SU-DHL-6 (cell line): Measurements from ENCODE around the gene SLC1A3.

Experiments
- H2AFZ ChIP-seq: fragments of 200-600 bp; sonication (generic); 2 replicates; pipeline ENCODE4 v1.6.1; 2014; ENCODE audit warnings: low read depth, mild to moderate bottlenecking, moderate library complexity, mixed read lengths, antibody characterized with exemption, low read length; ENCODE audit not compliant: severe bottlenecking
- H3F3A ChIP-seq: fragments of 200-600 bp; shearing (Covaris generic); 2 replicates; pipeline ENCODE4 v1.6.0; 2016; ENCODE audit warnings: antibody characterized with exemption, mild to moderate bottlenecking; ENCODE audit not compliant: insufficient read depth
- H3K27ac ChIP-seq: fragments of 200-600 bp; sonication (generic); 2 replicates; pipeline ENCODE4 v1.5.1; 2016; ENCODE audit warnings: low read depth, mild to moderate bottlenecking, low read length, moderate library complexity, mixed read lengths
- H3K27me3 ChIP-seq: fragments of 200-600 bp; sonication (generic), shearing (Covaris generic); 2 replicates; pipeline ENCODE4 v1.6.0; 2014; ENCODE audit warnings: mild to moderate bottlenecking, low read length
- H3K36me3 ChIP-seq: fragments of 200-600 bp; sonication (generic); 2 replicates; pipeline ENCODE4 v1.6.1; 2014; ENCODE audit warnings: mild to moderate bottlenecking, low read length, mixed read lengths
- H3K4me2 ChIP-seq: fragments of 300-600, 200-600 bp; shearing (Covaris generic), sonication (generic); 2 replicates; pipeline ENCODE4 v1.6.0; 2014; ENCODE audit warnings: low read length, low read depth, mild to moderate bottlenecking; ENCODE audit not compliant: poor library complexity, severe bottlenecking
- H3K4me3 ChIP-seq: fragments of 200-600 bp; sonication (generic); 2 replicates; pipeline ENCODE4 v1.5.1; 2014; ENCODE audit warnings: antibody characterized with exemption, low read length, mild to moderate bottlenecking, mixed read lengths; ENCODE audit not compliant: insufficient read depth, poor library complexity, severe bottlenecking
- H3K79me2 ChIP-seq: fragments of 200-600 bp; sonication (generic); 2 replicates; pipeline ENCODE4 v1.6.1; 2014; ENCODE audit warnings: mild to moderate bottlenecking, low read length, moderate library complexity; ENCODE audit not compliant: insufficient read depth
- H3K9ac ChIP-seq: fragments of 200-600 bp; sonication (generic); 2 replicates; pipeline ENCODE4 v1.7.0; 2014; ENCODE audit warnings: mild to moderate bottlenecking, low read length
- H3K9me2 ChIP-seq: fragments of 200-600 bp; sonication (generic); replicated peaks from 2 replicates; pipeline ENCODE4 v1.6.1; 2014; ENCODE audit warnings: low read length; ENCODE audit not compliant: insufficient read depth
- H3K9me3 ChIP-seq: fragments of 200-600 bp; sonication (generic); 2 replicates; pipeline ENCODE4 v1.6.1; 2014; ENCODE audit warnings: low read length, mixed read lengths; ENCODE audit not compliant: insufficient read depth
- H4K20me1 ChIP-seq: fragments of 200-600 bp; sonication (generic); 2 replicates; pipeline ENCODE4 v1.6.1; 2014; ENCODE audit warnings: low read depth, mild to moderate bottlenecking, antibody characterized with exemption, low read length, moderate library complexity, mixed read lengths
- CTCF ChIP-seq: fragments of 200-600 bp; sonication (generic); IDR thresholded peaks from one replicate; pipeline ENCODE4 v1.5.1; 2017; ENCODE audit warnings: antibody characterized with exemption, mild to moderate bottlenecking, low read length, moderate library complexity; ENCODE audit not compliant: insufficient read depth, poor library complexity, severe bottlenecking
- EZH2phosphoT487 ChIP-seq: fragments of 200-600 bp; sonication (generic), shearing (Covaris generic); conservative IDR thresholded peaks from 2 replicates; pipeline ENCODE4 v1.6.1; 2018; ENCODE audit warnings: mild to moderate bottlenecking, antibody characterized with exemption, low read length, moderate library complexity, mixed read lengths

SLC1A3 gene

GRCh38 chr5:36624277-36624676, 17.9 kb downstream of the SLC1A3 start:
- Histone ChIP-seq H3K9ac (no peak overlapping the region), H3K36me3 (no peaks in the 10 kb centered on the region), H3K9me3 (no peaks in the 10 kb centered on the region), H3K27ac (no peak overlapping the region), H3K4me2 (no peak overlapping the region), H2AFZ (no peak overlapping the region), H3K27me3 (no peaks in the 10 kb centered on the region), H3K79me2 (no peaks in the 10 kb centered on the region), H4K20me1 (no peaks in the 10 kb centered on the region), H3F3A (no peaks in the 10 kb centered on the region), H3K4me3 (no peak overlapping the region), H3K9me2 (no peaks in the 10 kb centered on the region)
- TF ChIP-seq CTCF: no peak
- TF ChIP-seq EZH2phosphoT487: no peak

- TF ChIP-seq CTCF: no peak
- TF ChIP-seq EZH2phosphoT487: no peak
- Histone ChIP-seq H3K36me3 (no peaks in the 10 kb centered on the region), H3K9ac (no peak overlapping the region), H3K4me3 (no peak overlapping the region), H3K9me3 (no peaks in the 10 kb centered on the region), H2AFZ (no peak overlapping the region), H3K79me2 (no peaks in the 10 kb centered on the region), H3K27ac (no peak overlapping the region), H3F3A (no peaks in the 10 kb centered on the region), H4K20me1 (no peaks in the 10 kb centered on the region), H3K9me2 (no peaks in the 10 kb centered on the region), H3K4me2 (no peak overlapping the region), H3K27me3 (no peaks in the 10 kb centered on the region)
These were observed 22.3 kb downstream of the SLC1A3 start for GRCh38 chr5:36628695-36629094.

GRCh38 chr5:36629729-36630128, 23.3 kb downstream of the SLC1A3 start:
- H3K9me2 ChIP-seq: no peaks in the 10 kb centered on the region
- no peaks in the 10 kb centered on the region for H3K36me3 ChIP-seq
- no peaks in the 10 kb centered on the region for H3K27me3 ChIP-seq
- TF ChIP-seq CTCF (no peak), EZH2phosphoT487 (no peak)
- no peaks in the 10 kb centered on the region for H3K79me2 ChIP-seq
- no peak overlapping the region for H3K4me3 ChIP-seq
- H3K9ac ChIP-seq: no peak overlapping the region
- H3K27ac ChIP-seq: no peak overlapping the region
- H3K9me3 ChIP-seq: no peaks in the 10 kb centered on the region
- H3K4me2 ChIP-seq: no peak overlapping the region
- no peak overlapping the region for H2AFZ ChIP-seq
- H4K20me1 ChIP-seq: no peaks in the 10 kb centered on the region
- no peaks in the 10 kb centered on the region for H3F3A ChIP-seq
